ENCODE data around the gene DISP1. TPM values are rescaled to one million over a fixed set of nuclear protein-coding genes. Genes with fewer than 3 reads are reported as not detected.

DISP1 gene
- total and polyA plus RNA-seq, 2 experiments from 2014 or later: 7.0 to 10.4 TPM

GRCh38 chr1:222772996-222773379 lies 41.9 kb upstream of the DISP1 start:
- Histone ChIP-seq H3K36me3 (no peaks in the 10 kb centered on the region), H3K4me3 (no peak overlapping the region), H3K27me3 (no peaks in the 10 kb centered on the region), H3K27ac (no peak overlapping the region), H3K4me1 (ENCODE audit: low read depth) (no peaks in the 10 kb centered on the region), H3K9me3 (ENCODE audit: low read depth) (no peaks in the 10 kb centered on the region)
- DNase-seq (ENCODE audit: low read depth in 1 of 2, low spot score in 1 of 2): no peak
- TF ChIP-seq CTCF (IDR thresholded peaks at IDR 0.05; ENCODE audit: low read depth, low read length): no peak

GRCh38 chr1:222777463-222777862 lies 37.4 kb upstream of the DISP1 start:
- H3K4me3 ChIP-seq: no peak overlapping the region
- no peaks in the 10 kb centered on the region for H3K36me3 ChIP-seq
- DNase-seq (ENCODE audit: low read depth in 1 of 2, low spot score in 1 of 2): peak in 1 of 2 donors; percentile 90
- H3K27ac ChIP-seq: no peak overlapping the region
- no peak for TF ChIP-seq CTCF (IDR thresholded peaks at IDR 0.05; ENCODE audit: low read depth, low read length)
- no peaks in the 10 kb centered on the region for H3K9me3 ChIP-seq (ENCODE audit: low read depth)
- H3K27me3 ChIP-seq: no peaks in the 10 kb centered on the region
- no peaks in the 10 kb centered on the region for H3K4me1 ChIP-seq (ENCODE audit: low read depth)

- TF ChIP-seq CTCF (IDR thresholded peaks at IDR 0.05; ENCODE audit: low read depth, low read length): no peak
- Histone ChIP-seq H3K27ac (no peak overlapping the region), H3K27me3 (no peaks in the 10 kb centered on the region), H3K4me1 (ENCODE audit: low read depth) (no peaks in the 10 kb centered on the region), H3K4me3 (no peak overlapping the region), H3K36me3 (no peaks in the 10 kb centered on the region), H3K9me3 (ENCODE audit: low read depth) (no peaks in the 10 kb centered on the region)
- DNase-seq (ENCODE audit: low read depth in 1 of 2, low spot score in 1 of 2): peak in 1 of 2 donors; percentile 84
These were observed 36.9 kb upstream of the DISP1 start for GRCh38 chr1:222777977-222778376.

GRCh38 chr1:222781251-222781650 lies 33.6 kb upstream of the DISP1 start:
- Histone ChIP-seq H3K27ac (no peak overlapping the region), H3K36me3 (no peaks in the 10 kb centered on the region), H3K4me1 (ENCODE audit: low read depth) (no peaks in the 10 kb centered on the region), H3K27me3 (no peaks in the 10 kb centered on the region), H3K9me3 (ENCODE audit: low read depth) (no peaks in the 10 kb centered on the region), H3K4me3 (no peak overlapping the region)
- TF ChIP-seq CTCF (IDR thresholded peaks at IDR 0.05; ENCODE audit: low read depth, low read length): no peak
- DNase-seq (ENCODE audit: low read depth in 1 of 2, low spot score in 1 of 2): no peak

- Histone ChIP-seq H3K27ac (no peak overlapping the region), H3K27me3 (no peaks in the 10 kb centered on the region), H3K4me3 (no peak overlapping the region), H3K4me1 (ENCODE audit: low read depth) (no peaks in the 10 kb centered on the region), H3K36me3 (no peaks in the 10 kb centered on the region), H3K9me3 (ENCODE audit: low read depth) (no peaks in the 10 kb centered on the region)
- no peak for DNase-seq (ENCODE audit: low read depth in 1 of 2, low spot score in 1 of 2)
- no peak for TF ChIP-seq CTCF (IDR thresholded peaks at IDR 0.05; ENCODE audit: low read depth, low read length)
These were observed 31.8 kb upstream of the DISP1 start for GRCh38 chr1:222783051-222783450.

GRCh38 chr1:222784371-222784770 lies 30.5 kb upstream of the DISP1 start:
- DNase-seq (ENCODE audit: low read depth in 1 of 2, low spot score in 1 of 2): no peak
- no peak overlapping the region for H3K27ac ChIP-seq
- no peaks in the 10 kb centered on the region for H3K9me3 ChIP-seq (ENCODE audit: low read depth)
- TF ChIP-seq CTCF (IDR thresholded peaks at IDR 0.05; ENCODE audit: low read depth, low read length): no peak
- H3K36me3 ChIP-seq: no peaks in the 10 kb centered on the region
- H3K27me3 ChIP-seq: no peaks in the 10 kb centered on the region
- no peaks in the 10 kb centered on the region for H3K4me1 ChIP-seq (ENCODE audit: low read depth)
- no peak overlapping the region for H3K4me3 ChIP-seq

Measured in cardiac muscle cell (in vitro differentiated cells and primary cell).